ENCODE data around the gene LYPD5. TPM values are rescaled to one million over a fixed set of nuclear protein-coding genes. Genes with fewer than 3 reads are reported as not detected.

The LYPD5 gene
- total and polyA plus RNA-seq, 2 of the 13 experiments (the other 11 are each of a cell fraction or from before 2014, with no cell fraction given): not detected

DNA sequence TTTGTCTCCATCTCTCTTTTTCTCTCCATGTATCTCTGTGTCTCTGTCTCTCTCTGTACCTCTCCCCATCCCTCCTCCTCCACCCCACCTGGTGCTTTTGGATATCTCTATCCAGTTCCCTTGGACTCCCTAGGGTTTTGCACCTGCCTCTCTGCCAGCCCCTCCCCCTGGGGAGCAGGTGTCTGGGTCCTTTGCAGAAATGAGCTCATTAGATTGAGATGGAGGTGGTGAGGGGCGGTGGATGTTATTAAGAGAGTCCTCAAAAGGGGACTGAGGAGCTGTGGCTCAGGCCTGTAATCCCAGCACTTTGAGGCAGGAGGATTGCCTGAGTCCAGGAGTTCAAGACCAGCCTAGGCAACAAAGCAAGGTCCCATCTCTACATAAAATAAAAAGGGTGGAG, 23.6 kb downstream of the LYPD5 start (continued):
- TF ChIP-seq, protein P1, sequence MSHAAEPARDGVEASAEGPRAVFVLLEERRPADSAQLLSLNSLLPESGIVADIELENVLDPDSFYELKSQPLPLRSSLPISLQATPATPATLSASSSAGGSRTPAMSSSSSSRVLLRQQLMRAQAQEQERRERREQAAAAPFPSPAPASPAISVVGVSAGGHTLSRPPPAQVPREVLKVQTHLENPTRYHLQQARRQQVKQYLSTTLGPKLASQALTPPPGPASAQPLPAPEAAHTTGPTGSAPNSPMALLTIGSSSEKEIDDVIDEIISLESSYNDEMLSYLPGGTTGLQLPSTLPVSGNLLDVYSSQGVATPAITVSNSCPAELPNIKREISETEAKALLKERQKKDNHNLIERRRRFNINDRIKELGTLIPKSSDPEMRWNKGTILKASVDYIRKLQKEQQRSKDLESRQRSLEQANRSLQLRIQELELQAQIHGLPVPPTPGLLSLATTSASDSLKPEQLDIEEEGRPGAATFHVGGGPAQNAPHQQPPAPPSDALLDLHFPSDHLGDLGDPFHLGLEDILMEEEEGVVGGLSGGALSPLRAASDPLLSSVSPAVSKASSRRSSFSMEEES (CRISPR knock-in tag; IDR thresholded peaks at IDR 0.05): no peak

DNA sequence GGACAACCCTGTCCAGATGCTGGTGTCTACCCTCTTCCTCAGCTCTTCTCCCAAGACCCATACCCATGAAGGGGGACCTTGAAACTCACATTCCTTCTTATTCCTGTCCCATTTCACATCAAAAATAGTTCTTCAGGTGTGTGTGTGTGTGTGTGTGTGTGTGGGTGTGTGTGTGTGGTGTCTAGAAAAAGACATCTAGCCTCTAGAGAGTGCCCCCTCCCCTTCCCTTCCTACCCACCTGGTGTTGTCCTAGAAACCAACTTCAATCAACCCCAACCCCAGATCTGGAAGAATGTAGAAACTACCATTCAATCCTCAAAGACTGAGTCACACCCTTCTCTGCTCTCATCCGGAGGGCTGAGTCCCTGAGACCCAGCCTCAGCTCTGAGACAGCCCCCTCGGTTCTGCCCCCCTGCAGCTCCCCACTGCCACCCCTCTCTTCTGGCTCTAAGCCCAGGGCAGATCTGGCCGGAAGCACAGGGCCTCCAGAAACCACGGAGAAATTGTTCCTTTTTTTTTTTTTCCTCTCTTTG, 25.0 kb downstream of the LYPD5 start:
- intact Hi-C loops (cut with micrococcal nuclease; ENCODE audit: unreplicated experiment): no loop called here
- Histone ChIP-seq H3K27ac (ENCODE audit: extremely low read length, insufficient read depth, low read length) (no peak overlapping the region), H4K20me1 (ENCODE audit: insufficient read depth, low read length) (no peaks in the 10 kb centered on the region), H3K9ac (ENCODE audit: insufficient read depth, low read depth, low read length) (no peak overlapping the region), H3K9me3 (ENCODE audit: low read length) (no peaks in the 10 kb centered on the region), H2AFZ (ENCODE audit: low read length) (no peak overlapping the region), H3K4me3 (replicated peaks in 1 of 3; ENCODE audit: insufficient read depth in 1 of 3, low read depth in 2 of 3, low read length in 3 of 3) (no peak overlapping the region), H3K27me3 (ENCODE audit: control insufficient read depth in 1 of 2, insufficient read depth in 2 of 2, low read length in 2 of 2) (peaks cover 1 to 17% of the 10 kb centered on the region in 2 experiments; a peak in 3 of 5 replicates), H3K4me1 (ENCODE audit: insufficient read depth, low read length) (peaks cover 42% of the 10 kb centered on the region), H3K36me3 (replicated peaks in 1 of 2; ENCODE audit: control insufficient read depth in 1 of 2, insufficient read depth in 2 of 2, low read length in 2 of 2) (no peaks in the 10 kb centered on the region), H3K4me2 (ENCODE audit: low read depth, low read length) (no peak overlapping the region), H3K79me2 (ENCODE audit: insufficient read depth, low read length) (no peaks in the 10 kb centered on the region)
- BruUV-seq (replicated peaks): no TSS peak
- in situ Hi-C loops (cut with HindIII; ENCODE audit: extremely low pct_ligation_motif_present, low pct_unique_long_range_greater_than_20kb): no loop called here
- ATAC-seq (no peak), DNase-seq (ENCODE audit: low spot score) (no peak), FAIRE-seq (no peak)
- ChIA-PET POLR2A (interaction anchor here (0.6 kb wide), 1 partner anchor 12 kb away, joined by 4 read pairs; no protein-coding TSS in a partner anchor), CTCF (ENCODE audit: low intra/inter-chr PET ratio, low total read pairs) (no interaction called here)
- TF ChIP-seq, protein P2, sequence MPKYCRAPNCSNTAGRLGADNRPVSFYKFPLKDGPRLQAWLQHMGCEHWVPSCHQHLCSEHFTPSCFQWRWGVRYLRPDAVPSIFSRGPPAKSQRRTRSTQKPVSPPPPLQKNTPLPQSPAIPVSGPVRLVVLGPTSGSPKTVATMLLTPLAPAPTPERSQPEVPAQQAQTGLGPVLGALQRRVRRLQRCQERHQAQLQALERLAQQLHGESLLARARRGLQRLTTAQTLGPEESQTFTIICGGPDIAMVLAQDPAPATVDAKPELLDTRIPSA (CRISPR knock-in tag; IDR thresholded peaks at IDR 0.05; ENCODE audit: borderline replicate concordance): no peak
- TF ChIP-seq RBAK (CRISPR knock-in tag; IDR thresholded peaks at IDR 0.05): no peak
- no peak for TF ChIP-seq MIER2 (CRISPR knock-in tag; IDR thresholded peaks at IDR 0.05)
- TF ChIP-seq CHD2 (IDR thresholded peaks at IDR 0.05; ENCODE audit: low read depth, low read length): no peak
- 7% methylated on average over 4 of the region's 4 CpGs for WGBS (ENCODE audit: low lambda C conversion rate)

All from HepG2 (cell line).